Neural progenitor cell (in vitro differentiated cells): ENCODE measurements around the gene TEX51. TPM values are rescaled to one million over a fixed set of nuclear protein-coding genes. Genes with fewer than 3 reads are reported as not detected.

Experiments
- DNase-seq: peaks from one replicate; pipeline ENCODE4 v3.0.0-alpha.2; 2016; ENCODE audit warnings: low spot score
- H2AFZ ChIP-seq: fragments of 200-600 bp; sonication (generic); replicated peaks from 2 replicates; pipeline ENCODE4 v1.6.1; 2016; ENCODE audit warnings: antibody characterized with exemption
- H3F3A ChIP-seq: fragments of 200-600 bp; sonication (generic); 2 replicates; pipeline ENCODE4 v1.6.1; 2016; ENCODE audit warnings: antibody characterized with exemption, low read depth
- H3K27ac ChIP-seq: fragments of 200-600 bp; sonication (generic); 2 replicates; pipeline ENCODE4 v1.5.1; 2016; ENCODE audit warnings: mild to moderate bottlenecking
- H3K27me3 ChIP-seq: fragments of 200-600 bp; sonication (generic); 2 replicates; pipeline ENCODE4 v1.6.1; 2016; ENCODE audit warnings: mild to moderate bottlenecking, moderate library complexity
- H3K36me3 ChIP-seq: fragments of 200-600 bp; sonication (generic); 2 replicates; pipeline ENCODE4 v1.5.1; 2016
- H3K4me1 ChIP-seq: fragments of 200-600 bp; sonication (generic); 2 replicates; pipeline ENCODE4 v1.6.1; 2016; ENCODE audit warnings: mixed run types
- H3K4me2 ChIP-seq: fragments of 200-600 bp; sonication (generic); 2 replicates; pipeline ENCODE4 v1.6.1; 2016
- H3K4me3 ChIP-seq: fragments of 200-600 bp; sonication (generic); 2 replicates; pipeline ENCODE4 v1.5.1; 2016
- H3K79me2 ChIP-seq: fragments of 200-600 bp; sonication (generic); 2 replicates; pipeline ENCODE4 v1.6.1; 2016; ENCODE audit warnings: low read depth
- H3K9ac ChIP-seq: fragments of 200-600 bp; sonication (generic); 2 replicates; pipeline ENCODE4 v1.6.1; 2016
- H3K9me3 ChIP-seq: fragments of 200-600 bp; sonication (generic); 2 replicates; pipeline ENCODE4 v1.5.1; 2016; ENCODE audit warnings: low read depth
- H4K20me1 ChIP-seq: fragments of 200-600 bp; sonication (generic); 2 replicates; pipeline ENCODE4 v1.6.1; 2016; ENCODE audit warnings: low read depth
- H3K27ac Mint-ChIP-seq: 3 replicates; pipeline ENCODE4 v1.8.0; 2021; ENCODE audit warnings: mixed read lengths
- H3K27me3 Mint-ChIP-seq: 2 replicates; pipeline ENCODE4 v1.8.0; 2022; ENCODE audit warnings: low read depth, mild to moderate bottlenecking, inconsistent platforms, moderate library complexity, mixed read lengths; ENCODE audit not compliant: insufficient read depth
- H3K36me3 Mint-ChIP-seq: 3 replicates; pipeline ENCODE4 v1.8.0; 2021; ENCODE audit warnings: mixed read lengths
- H3K4me1 Mint-ChIP-seq: 3 replicates; pipeline ENCODE4 v1.8.0; 2021; ENCODE audit warnings: mixed read lengths
- H3K4me3 Mint-ChIP-seq: 3 replicates; pipeline ENCODE4 v1.8.0; 2021; ENCODE audit warnings: mild to moderate bottlenecking, moderate library complexity, mixed read lengths
- H3K9me3 Mint-ChIP-seq: 3 replicates; pipeline ENCODE4 v1.8.0; 2020; ENCODE audit warnings: mixed read lengths
- CTCF ChIP-seq: fragments of 200-600 bp; sonication (generic); IDR thresholded peaks from 2 replicates; pipeline ENCODE4 v1.5.1; 2017; ENCODE audit warnings: antibody characterized with exemption, mild to moderate bottlenecking
- EZH2 ChIP-seq: fragments of 200-600 bp; sonication (generic); IDR thresholded peaks from 2 replicates; pipeline ENCODE4 v1.6.1; 2017; ENCODE audit warnings: antibody characterized with exemption, mild to moderate bottlenecking, moderate library complexity
- EZH2phosphoT487 ChIP-seq: fragments of 200-600 bp; sonication (generic); IDR thresholded peaks from 2 replicates; pipeline ENCODE4 v1.6.1; 2017; ENCODE audit warnings: antibody characterized with exemption
- total RNA-seq: library from RNA; depleted of rRNA; stranded (reverse); fragments of >200 nt; gene quantifications from 2 replicates; pipeline ENCODE4 v1.2.3, GENCODE V29; 2015; ENCODE audit warnings: low replicate concordance

TEX51 gene
- total RNA-seq, 1 donor from 2014 or later, result not detected

GRCh38 chr2:126887506-126887905 is 11.2 kb upstream of the TEX51 start:
- no peaks in the 10 kb centered on the region for H3K4me1 ChIP-seq
- peaks cover 8% of the 10 kb centered on the region for H3K27me3 ChIP-seq
- Mint-ChIP-seq H3K4me1 (peaks cover 23% of the 10 kb centered on the region), H3K9me3 (no peaks in the 10 kb centered on the region), H3K36me3 (no peaks in the 10 kb centered on the region), H3K27me3 (peaks cover 7% of the 10 kb centered on the region), H3K27ac (no peak overlapping the region), H3K4me3 (no peak overlapping the region)
- no peaks in the 10 kb centered on the region for H4K20me1 ChIP-seq
- no peak overlapping the region for H3K9ac ChIP-seq
- no peak overlapping the region for H3K4me2 ChIP-seq
- no peak overlapping the region for H3K4me3 ChIP-seq
- no peaks in the 10 kb centered on the region for H3K79me2 ChIP-seq
- H3K9me3 ChIP-seq, result no peaks in the 10 kb centered on the region
- no peaks in the 10 kb centered on the region for H3F3A ChIP-seq
- H3K36me3 ChIP-seq, result no peaks in the 10 kb centered on the region
- H2AFZ ChIP-seq, result no peak overlapping the region
- H3K27ac ChIP-seq, result no peak overlapping the region
- TF ChIP-seq EZH2 (no peak), EZH2phosphoT487 (no peak), CTCF (no peak)
- no peak for DNase-seq

- H3K4me3 ChIP-seq, result no peak overlapping the region
- Mint-ChIP-seq H3K27ac (no peak overlapping the region), H3K4me3 (no peak overlapping the region), H3K36me3 (no peaks in the 10 kb centered on the region), H3K4me1 (peaks cover 20% of the 10 kb centered on the region), H3K27me3 (peaks cover 7% of the 10 kb centered on the region), H3K9me3 (no peaks in the 10 kb centered on the region)
- peaks cover 8% of the 10 kb centered on the region for H3K27me3 ChIP-seq
- H3K9ac ChIP-seq, result no peak overlapping the region
- H4K20me1 ChIP-seq, result no peaks in the 10 kb centered on the region
- no peaks in the 10 kb centered on the region for H3K79me2 ChIP-seq
- no peak for DNase-seq
- no peak for TF ChIP-seq EZH2
- no peak for TF ChIP-seq EZH2phosphoT487
- TF ChIP-seq CTCF, result no peak
- no peak overlapping the region for H2AFZ ChIP-seq
- H3K36me3 ChIP-seq, result no peaks in the 10 kb centered on the region
- no peaks in the 10 kb centered on the region for H3K4me1 ChIP-seq
- H3K4me2 ChIP-seq, result no peak overlapping the region
- H3K27ac ChIP-seq, result no peak overlapping the region
- H3F3A ChIP-seq, result no peaks in the 10 kb centered on the region
- no peaks in the 10 kb centered on the region for H3K9me3 ChIP-seq
These were observed 10.6 kb upstream of the TEX51 start for GRCh38 chr2:126888046-126888445.

- H3K9me3 Mint-ChIP-seq, result no peaks in the 10 kb centered on the region
These were observed 9.6 kb upstream of the TEX51 start for GRCh38 chr2:126889071-126889470.

More at GRCh38 chr2:126889071-126889470, 9.6 kb upstream of the TEX51 start:
- Histone ChIP-seq H3K4me2 (no peak overlapping the region), H3K79me2 (no peaks in the 10 kb centered on the region), H3K36me3 (no peaks in the 10 kb centered on the region), H3K9me3 (no peaks in the 10 kb centered on the region), H3K4me1 (no peaks in the 10 kb centered on the region), H4K20me1 (no peaks in the 10 kb centered on the region), H3K27me3 (peaks cover 8% of the 10 kb centered on the region), H2AFZ (no peak overlapping the region), H3F3A (no peaks in the 10 kb centered on the region), H3K27ac (no peak overlapping the region), H3K4me3 (no peak overlapping the region), H3K9ac (no peak overlapping the region)
- no peak for TF ChIP-seq EZH2
- no peak for TF ChIP-seq CTCF
- no peak for TF ChIP-seq EZH2phosphoT487
- no peak overlapping the region for H3K4me3 Mint-ChIP-seq
- no peak for DNase-seq
- H3K27ac Mint-ChIP-seq, result no peak overlapping the region
- no peaks in the 10 kb centered on the region for H3K36me3 Mint-ChIP-seq
- H3K27me3 Mint-ChIP-seq, result peaks cover 7% of the 10 kb centered on the region
- peaks cover 16% of the 10 kb centered on the region for H3K4me1 Mint-ChIP-seq
